Trophoblast cell (in vitro differentiated cells and primary cell): ENCODE results near the gene SERPINB13.

Source experiments
- DNase-seq, 2 donors: peaks; one replicate each; pipeline ENCODE4 v3.0.0-alpha.2; 2016
- H2AFZ ChIP-seq: 2 replicates; pipeline ENCODE4 v1.6.1; 2013; ENCODE audit warnings: low read length, moderate library complexity, mild to moderate bottlenecking; ENCODE audit not compliant: insufficient read depth, poor library complexity
- H2AK5ac ChIP-seq: 2 replicates; pipeline ENCODE4 v1.6.1; 2013; ENCODE audit warnings: mild to moderate bottlenecking, low read length
- H2BK120ac ChIP-seq: 2 replicates; pipeline ENCODE4 v1.6.1; 2013; ENCODE audit warnings: low read length, mild to moderate bottlenecking, moderate library complexity; ENCODE audit not compliant: insufficient read depth, poor library complexity
- H2BK12ac ChIP-seq: 2 replicates; pipeline ENCODE4 v1.6.1; 2013; ENCODE audit warnings: mild to moderate bottlenecking, low read length, moderate library complexity
- H2BK5ac ChIP-seq: 2 replicates; pipeline ENCODE4 v1.6.1; 2013; ENCODE audit warnings: low read length, low read depth, moderate library complexity, mild to moderate bottlenecking; ENCODE audit not compliant: poor library complexity
- H3K14ac ChIP-seq: 2 replicates; pipeline ENCODE4 v1.6.1; 2013; ENCODE audit warnings: mild to moderate bottlenecking, low read length
- H3K18ac ChIP-seq: 2 replicates; pipeline ENCODE4 v1.6.1; 2013; ENCODE audit warnings: mild to moderate bottlenecking, low read length
- H3K23ac ChIP-seq: 2 replicates; pipeline ENCODE4 v1.6.1; 2013; ENCODE audit warnings: low read length
- H3K27ac ChIP-seq: 2 replicates; pipeline ENCODE4 v1.5.1; 2013; ENCODE audit warnings: low read depth, mild to moderate bottlenecking, inconsistent platforms, low read length, moderate library complexity
- H3K27me3 ChIP-seq: 2 replicates; pipeline ENCODE4 v1.6.1; 2013; ENCODE audit warnings: inconsistent platforms, mild to moderate bottlenecking, low read length, moderate library complexity; ENCODE audit not compliant: insufficient read depth
- H3K36me3 ChIP-seq, 2 experiments: 1 replicate in 1 of 2; 2 replicates in 1 of 2; pipeline ENCODE4 v1.6.1; 2013; ENCODE audit warnings: low read length in 2 of 2, mild to moderate bottlenecking in 2 of 2, moderate library complexity in 1 of 2; ENCODE audit not compliant: insufficient read depth in 2 of 2, control insufficient read depth in 1 of 2
- H3K4ac ChIP-seq: 2 replicates; pipeline ENCODE4 v1.6.1; 2013; ENCODE audit warnings: low read depth, mild to moderate bottlenecking, low read length, moderate library complexity
- H3K4me1 ChIP-seq, 2 experiments: 1 replicate in 1 of 2; 2 replicates in 1 of 2; pipeline ENCODE4 v1.6.1; 2013; ENCODE audit warnings: low read length in 2 of 2, mild to moderate bottlenecking in 2 of 2, moderate library complexity in 1 of 2; ENCODE audit not compliant: insufficient read depth in 2 of 2, control insufficient read depth in 1 of 2
- H3K4me2 ChIP-seq: 2 replicates; pipeline ENCODE4 v1.6.1; 2013; ENCODE audit warnings: inconsistent platforms, mild to moderate bottlenecking, low read length, moderate library complexity
- H3K4me3 ChIP-seq: 2 replicates; pipeline ENCODE4 v1.5.1; 2013; ENCODE audit warnings: mild to moderate bottlenecking, low read depth, low read length, inconsistent platforms
- H3K79me1 ChIP-seq: one replicate; pipeline ENCODE4 v1.6.1; 2013; ENCODE audit warnings: low read length
- H3K79me2 ChIP-seq: 2 replicates; pipeline ENCODE4 v1.6.1; 2013; ENCODE audit warnings: low read length, mild to moderate bottlenecking; ENCODE audit not compliant: control insufficient read depth, insufficient read depth, poor library complexity
- H3K9ac ChIP-seq: 2 replicates; pipeline ENCODE4 v1.6.1; 2013; ENCODE audit warnings: mild to moderate bottlenecking, low read length
- H3K9me3 ChIP-seq: 2 replicates; pipeline ENCODE4 v1.6.1; 2013; ENCODE audit warnings: low read depth, mild to moderate bottlenecking, control low read depth, inconsistent platforms, low read length; ENCODE audit not compliant: insufficient read depth
- H4K12ac ChIP-seq: 2 replicates; pipeline ENCODE4 v1.6.1; 2013; ENCODE audit warnings: low read depth, mild to moderate bottlenecking, low read length, moderate library complexity
- H4K8ac ChIP-seq: 2 replicates; pipeline ENCODE4 v1.6.1; 2013; ENCODE audit warnings: low read depth, mild to moderate bottlenecking, low read length, moderate library complexity
- H4K91ac ChIP-seq: one replicate; pipeline ENCODE4 v1.6.1; 2013; ENCODE audit warnings: low read depth, mild to moderate bottlenecking, low read length, moderate library complexity
- WGBS: extraction: QIAGEN DNeasy Blood & Tissue Kit; methylation state at CpG from one replicate; pipeline ENCODE4 v1.1.7; 2013; ENCODE audit warnings: missing lambda C conversion rate; ENCODE audit not compliant: insufficient read length, insufficient coverage; ENCODE audit errors: extremely low coverage; 5-methylcytosine and 5-hydroxymethylcytosine counted together

The SERPINB13 gene

GRCh38 chr18:63603772-63604171 lies 16.6 kb downstream of the SERPINB13 start:
- no peak overlapping the region for H4K91ac ChIP-seq
- H4K12ac ChIP-seq, result no peak overlapping the region
- WGBS, result no CpG with 5 or more reads among the region's 1 CpG
- no peaks in the 10 kb centered on the region for H3K9me3 ChIP-seq
- no peak overlapping the region for H4K8ac ChIP-seq
- no peaks in the 10 kb centered on the region for H3K79me2 ChIP-seq
- no peak overlapping the region for H3K18ac ChIP-seq
- no peaks in the 10 kb centered on the region for H3K79me1 ChIP-seq
- no peak overlapping the region for H2BK12ac ChIP-seq
- no peak overlapping the region for H2BK5ac ChIP-seq
- peak in 1 of 2 donors; percentile 34 for DNase-seq
- H2AK5ac ChIP-seq, result no peak overlapping the region
- H3K23ac ChIP-seq, result no peak overlapping the region
- H2AFZ ChIP-seq, result no peak overlapping the region
- no peak overlapping the region for H3K4me3 ChIP-seq
- no peak overlapping the region for H3K14ac ChIP-seq
- H3K36me3 ChIP-seq, result no peaks in the 10 kb centered on the region
- H3K4me2 ChIP-seq, result no peak overlapping the region
- no peak overlapping the region for H3K27ac ChIP-seq
- no peaks in the 10 kb centered on the region for H3K27me3 ChIP-seq
- H3K4ac ChIP-seq, result no peak overlapping the region
- no peak overlapping the region for H2BK120ac ChIP-seq
- H3K9ac ChIP-seq, result no peak overlapping the region
- H3K4me1 ChIP-seq, result peaks cover 0 to 2% of the 10 kb centered on the region in 2 experiments

- Histone ChIP-seq H4K8ac (no peak overlapping the region), H3K27me3 (no peaks in the 10 kb centered on the region), H3K4me2 (no peak overlapping the region), H3K14ac (no peak overlapping the region), H3K79me2 (no peaks in the 10 kb centered on the region), H3K18ac (no peak overlapping the region), H3K9me3 (no peaks in the 10 kb centered on the region), H2BK120ac (no peak overlapping the region), H2AK5ac (no peak overlapping the region), H4K91ac (no peak overlapping the region), H3K4ac (no peak overlapping the region), H3K4me1 (peaks cover 0 to 2% of the 10 kb centered on the region in 2 experiments), H3K27ac (no peak overlapping the region), H3K79me1 (no peaks in the 10 kb centered on the region), H2BK5ac (no peak overlapping the region), H3K4me3 (no peak overlapping the region), H2BK12ac (no peak overlapping the region), H3K23ac (no peak overlapping the region), H4K12ac (no peak overlapping the region), H3K9ac (no peak overlapping the region), H2AFZ (no peak overlapping the region), H3K36me3 (no peaks in the 10 kb centered on the region)
- WGBS, result no CpG with 5 or more reads among the region's 4 CpGs
- DNase-seq, result peak; percentile 86 to 93
These were observed 17.8 kb downstream of the SERPINB13 start for GRCh38 chr18:63604791-63605567.

GRCh38 chr18:63606526-63606925 lies 19.4 kb downstream of the SERPINB13 start:
- H3K36me3 ChIP-seq, result no peaks in the 10 kb centered on the region
- H3K4me1 ChIP-seq, result peaks cover 0 to 2% of the 10 kb centered on the region in 2 experiments
- H3K79me1 ChIP-seq, result no peaks in the 10 kb centered on the region
- no peak overlapping the region for H3K4me3 ChIP-seq
- no peak overlapping the region for H3K4ac ChIP-seq
- H3K79me2 ChIP-seq, result no peaks in the 10 kb centered on the region
- no peak overlapping the region for H4K12ac ChIP-seq
- WGBS, result no CpG with 5 or more reads among the region's 3 CpGs
- no peak overlapping the region for H3K14ac ChIP-seq
- H3K23ac ChIP-seq, result no peak overlapping the region
- no peak overlapping the region for H3K27ac ChIP-seq
- no peaks in the 10 kb centered on the region for H3K9me3 ChIP-seq
- H4K91ac ChIP-seq, result no peak overlapping the region
- H3K27me3 ChIP-seq, result no peaks in the 10 kb centered on the region
- H4K8ac ChIP-seq, result no peak overlapping the region
- DNase-seq, result peak; percentile 52 to 90
- H3K9ac ChIP-seq, result no peak overlapping the region
- H2BK12ac ChIP-seq, result no peak overlapping the region
- no peak overlapping the region for H2BK120ac ChIP-seq
- no peak overlapping the region for H3K4me2 ChIP-seq
- no peak overlapping the region for H2AK5ac ChIP-seq
- no peak overlapping the region for H3K18ac ChIP-seq
- H2BK5ac ChIP-seq, result no peak overlapping the region
- no peak overlapping the region for H2AFZ ChIP-seq

- Histone ChIP-seq H2BK12ac (no peak overlapping the region), H3K4me2 (no peak overlapping the region), H3K79me1 (no peaks in the 10 kb centered on the region), H2AFZ (no peak overlapping the region), H3K79me2 (no peaks in the 10 kb centered on the region), H3K9me3 (no peaks in the 10 kb centered on the region), H2BK5ac (no peak overlapping the region), H4K12ac (no peak overlapping the region), H2BK120ac (no peak overlapping the region), H3K23ac (no peak overlapping the region), H3K14ac (no peak overlapping the region), H3K9ac (no peak overlapping the region), H3K4me1 (no peaks in the 10 kb centered on the region), H3K4ac (no peak overlapping the region), H4K91ac (no peak overlapping the region), H3K4me3 (no peak overlapping the region), H3K27ac (no peak overlapping the region), H3K18ac (no peak overlapping the region), H4K8ac (no peak overlapping the region), H3K27me3 (no peaks in the 10 kb centered on the region), H3K36me3 (no peaks in the 10 kb centered on the region), H2AK5ac (no peak overlapping the region)
- no CpG with 5 or more reads among the region's 4 CpGs for WGBS
- DNase-seq, result no peak
These were observed 26.3 kb downstream of the SERPINB13 start for GRCh38 chr18:63613420-63613819.
